MM.1S (cell line): ENCODE results near the gene DAAM2.

Source experiments
- DNase-seq: peaks from one replicate; pipeline ENCODE4 v3.0.0-alpha.2; 2015
- H2AFZ ChIP-seq: fragments of 300-600 bp; sonication (generic); 2 replicates; pipeline ENCODE4 v1.6.0; 2016; ENCODE audit warnings: antibody characterized with exemption, low read length
- H3F3A ChIP-seq: fragments of 300-600 bp; sonication (generic); 2 replicates; pipeline ENCODE4 v1.6.1; 2016; ENCODE audit warnings: mild to moderate bottlenecking, antibody characterized with exemption, low read length, moderate library complexity, mixed read lengths; ENCODE audit not compliant: insufficient read depth
- H3K27ac ChIP-seq: fragments of 300-600 bp; sonication (generic); 2 replicates; pipeline ENCODE4 v1.5.1; 2016; ENCODE audit warnings: mild to moderate bottlenecking, low read length
- H3K27me3 ChIP-seq: fragments of 300-600 bp; sonication (generic); replicated peaks from 2 replicates; pipeline ENCODE4 v1.6.0; 2016; ENCODE audit warnings: low read length; ENCODE audit not compliant: insufficient read depth
- H3K36me3 ChIP-seq: fragments of 300-600 bp; sonication (generic); replicated peaks from 2 replicates; pipeline ENCODE4 v1.6.1; 2016; ENCODE audit warnings: mild to moderate bottlenecking, low read length, mixed read lengths; ENCODE audit not compliant: insufficient read depth
- H3K4me1 ChIP-seq: fragments of 300-600 bp; sonication (generic); 2 replicates; pipeline ENCODE4 v1.6.1; 2016; ENCODE audit warnings: low read length, mixed read lengths
- H3K4me2 ChIP-seq: fragments of 300-600 bp; sonication (generic); 2 replicates; pipeline ENCODE4 v1.6.0; 2016; ENCODE audit warnings: low read depth, low read length
- H3K4me3 ChIP-seq: fragments of 300-600 bp; sonication (generic); 2 replicates; pipeline ENCODE4 v1.5.1; 2016; ENCODE audit warnings: low read length, mixed read lengths
- H3K79me2 ChIP-seq: fragments of 300-600 bp; sonication (generic); 2 replicates; pipeline ENCODE4 v1.6.1; 2016; ENCODE audit warnings: mixed run types, low read length, mixed read lengths
- H3K9ac ChIP-seq: fragments of 300-600 bp; sonication (generic); 2 replicates; pipeline ENCODE4 v1.6.1; 2016; ENCODE audit warnings: low read length, mixed read lengths
- H3K9me2 ChIP-seq: fragments of 300-600 bp; sonication (generic); replicated peaks from 2 replicates; pipeline ENCODE4 v1.6.1; 2016; ENCODE audit warnings: mild to moderate bottlenecking, low read length, mixed read lengths; ENCODE audit not compliant: insufficient read depth
- H3K9me3 ChIP-seq: fragments of 300-600 bp; sonication (generic); replicated peaks from 2 replicates; pipeline ENCODE4 v1.6.1; 2016; ENCODE audit warnings: mild to moderate bottlenecking, low read length, mixed read lengths; ENCODE audit not compliant: insufficient read depth
- H4K20me1 ChIP-seq: fragments of 300-600 bp; sonication (generic); 2 replicates; pipeline ENCODE4 v1.6.1; 2016; ENCODE audit warnings: mild to moderate bottlenecking, low read length, moderate library complexity, mixed read lengths; ENCODE audit not compliant: insufficient read depth
- CTCF ChIP-seq: fragments of 300-600 bp; sonication (generic); IDR thresholded peaks from 2 replicates; pipeline ENCODE4 v1.5.1; 2016; ENCODE audit warnings: antibody characterized with exemption, low read length, mixed read lengths
- EZH2 ChIP-seq: fragments of 300-600 bp; sonication (generic); optimal IDR thresholded peaks from 2 replicates; pipeline ENCODE3; 2017; ENCODE audit warnings: low read depth, mild to moderate bottlenecking, antibody characterized with exemption, low read length, mixed read lengths
- EZH2phosphoT487 ChIP-seq: fragments of 300-600 bp; sonication (generic); IDR thresholded peaks from 2 replicates; pipeline ENCODE4 v1.6.1; 2018; ENCODE audit warnings: antibody characterized with exemption, low read length

Gene DAAM2

GRCh38 chr6:39786649-39787048 lies 5.5 kb upstream of the DAAM2 start:
- TF ChIP-seq EZH2 (no peak), CTCF (no peak), EZH2phosphoT487 (no peak)
- no peaks in the 10 kb centered on the region for H3K4me1 ChIP-seq
- no peaks in the 10 kb centered on the region for H3K27me3 ChIP-seq
- H4K20me1 ChIP-seq = no peaks in the 10 kb centered on the region
- no peaks in the 10 kb centered on the region for H3K9me2 ChIP-seq
- no peaks in the 10 kb centered on the region for H3F3A ChIP-seq
- H3K4me3 ChIP-seq = no peak overlapping the region
- no peak overlapping the region for H2AFZ ChIP-seq
- no peak overlapping the region for H3K4me2 ChIP-seq
- DNase-seq = no peak
- H3K9ac ChIP-seq = no peak overlapping the region
- H3K9me3 ChIP-seq = no peaks in the 10 kb centered on the region
- H3K27ac ChIP-seq = no peak overlapping the region
- no peaks in the 10 kb centered on the region for H3K36me3 ChIP-seq
- H3K79me2 ChIP-seq = no peaks in the 10 kb centered on the region

GRCh38 chr6:39787322-39787721 lies 4.9 kb upstream of the DAAM2 start:
- H3K36me3 ChIP-seq = no peaks in the 10 kb centered on the region
- H3K9me3 ChIP-seq = no peaks in the 10 kb centered on the region
- H3K27ac ChIP-seq = no peak overlapping the region
- no peak for TF ChIP-seq CTCF
- TF ChIP-seq EZH2phosphoT487 = no peak
- no peak for TF ChIP-seq EZH2
- no peak overlapping the region for H3K4me2 ChIP-seq
- no peaks in the 10 kb centered on the region for H3K4me1 ChIP-seq
- DNase-seq = no peak
- no peak overlapping the region for H2AFZ ChIP-seq
- no peaks in the 10 kb centered on the region for H3K79me2 ChIP-seq
- H4K20me1 ChIP-seq = no peaks in the 10 kb centered on the region
- no peak overlapping the region for H3K4me3 ChIP-seq
- no peaks in the 10 kb centered on the region for H3F3A ChIP-seq
- H3K9me2 ChIP-seq = no peaks in the 10 kb centered on the region
- H3K9ac ChIP-seq = no peak overlapping the region
- no peaks in the 10 kb centered on the region for H3K27me3 ChIP-seq

GRCh38 chr6:39790772-39791171 lies 1.4 kb upstream of the DAAM2 start:
- no peak for DNase-seq
- Histone ChIP-seq H3K27me3 (no peaks in the 10 kb centered on the region), H3K27ac (no peak overlapping the region), H4K20me1 (no peaks in the 10 kb centered on the region), H3K79me2 (no peaks in the 10 kb centered on the region), H3K4me2 (no peak overlapping the region), H3K4me1 (no peaks in the 10 kb centered on the region), H3K9me2 (no peaks in the 10 kb centered on the region), H2AFZ (no peak overlapping the region), H3F3A (no peaks in the 10 kb centered on the region), H3K36me3 (no peaks in the 10 kb centered on the region), H3K4me3 (no peak overlapping the region), H3K9ac (no peak overlapping the region), H3K9me3 (no peaks in the 10 kb centered on the region)
- TF ChIP-seq EZH2phosphoT487 (no peak), CTCF (no peak), EZH2 (no peak)
